T47D (cell line): ENCODE measurements around the gene ASS1.

Source experiments
- DNase-seq, 2 experiments: peaks; one replicate each; pipeline versions ENCODE4 v3.0.0 to v3.0.0-alpha.2; 2011 to 2012; ENCODE audit warnings: low read depth in 1 of 2, low spot score in 1 of 2
- JUND ChIP-seq: IDR thresholded peaks from 2 replicates; pipeline ENCODE4 v1.6.1; 2012; ENCODE audit warnings: low read depth
- in situ Hi-C: cut with HindIII; loops from 2 replicates; pipeline ENCODE4 v1.10.0; 2016; ENCODE audit warnings: low sequenced_read_pairs, low pct_unique_long_range_greater_than_20kb

The ASS1 gene

GRCh38 chr9:130537346-130538050, 92.7 kb downstream of the ASS1 start:
- in situ Hi-C loops: no loop called here
- no peak for TF ChIP-seq JUND
- DNase-seq: no peak

- DNase-seq: peak in 1 of 2 experiments; percentile 64
- no peak for TF ChIP-seq JUND
- in situ Hi-C loops: no loop called here
Observed at GRCh38 chr9:130539420-130540223, 94.9 kb downstream of the ASS1 start.

GRCh38 chr9:130541533-130541932, 96.8 kb downstream of the ASS1 start:
- no peak for TF ChIP-seq JUND
- in situ Hi-C loops: no loop called here
- DNase-seq: no peak

DNA sequence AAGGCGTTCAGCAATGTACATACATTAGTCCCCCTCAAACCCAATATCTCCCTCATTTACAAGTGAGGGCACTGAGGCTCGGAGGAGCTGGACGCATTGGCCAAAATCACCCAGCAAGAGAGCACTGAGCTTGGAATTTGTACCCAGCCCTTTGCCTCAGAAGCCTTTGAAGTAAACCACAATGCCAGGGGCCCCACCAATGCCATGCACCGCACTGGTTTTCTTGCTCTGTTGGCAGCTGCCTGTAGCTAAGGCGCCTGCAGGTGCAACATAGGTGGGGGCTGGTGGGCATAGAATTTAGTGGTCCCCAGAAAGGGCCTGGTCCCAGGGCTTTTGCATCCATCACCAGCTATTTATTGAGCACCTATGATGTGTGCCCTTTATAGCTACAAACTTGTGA, 97.3 kb downstream of the ASS1 start:
- TF ChIP-seq JUND: no peak
- in situ Hi-C loops: no loop called here
- no peak for DNase-seq

GRCh38 chr9:130542457-130543228, 97.9 kb downstream of the ASS1 start:
- DNase-seq: no peak
- in situ Hi-C loops: no loop called here
- TF ChIP-seq JUND: no peak

- no peak for DNase-seq
- no peak for TF ChIP-seq JUND
- in situ Hi-C loops: no loop called here
Observed at GRCh38 chr9:130543368-130543767, 98.6 kb downstream of the ASS1 start.

DNA sequence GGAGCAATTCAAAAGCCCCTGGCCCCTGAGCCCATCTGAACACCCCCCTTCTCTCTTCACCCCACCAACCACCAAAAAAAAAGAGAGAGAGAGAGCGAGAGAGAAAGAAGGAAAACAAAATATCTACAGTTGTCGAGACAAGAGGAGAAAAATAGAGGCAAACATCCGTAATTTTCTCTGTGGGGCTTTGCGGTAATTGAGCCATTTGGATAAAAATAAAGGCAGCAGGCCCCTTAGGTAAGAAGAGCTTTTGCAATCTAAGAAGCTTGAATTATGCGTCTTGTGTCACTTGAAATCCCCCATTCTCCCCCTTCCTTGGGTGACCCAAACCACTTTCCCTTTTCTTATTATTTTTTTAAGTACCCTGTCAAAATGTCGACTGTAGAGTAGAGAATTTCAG, 99.1 kb downstream of the ASS1 start:
- no peak for TF ChIP-seq JUND
- DNase-seq: no peak
- in situ Hi-C loops: no loop called here

DNA sequence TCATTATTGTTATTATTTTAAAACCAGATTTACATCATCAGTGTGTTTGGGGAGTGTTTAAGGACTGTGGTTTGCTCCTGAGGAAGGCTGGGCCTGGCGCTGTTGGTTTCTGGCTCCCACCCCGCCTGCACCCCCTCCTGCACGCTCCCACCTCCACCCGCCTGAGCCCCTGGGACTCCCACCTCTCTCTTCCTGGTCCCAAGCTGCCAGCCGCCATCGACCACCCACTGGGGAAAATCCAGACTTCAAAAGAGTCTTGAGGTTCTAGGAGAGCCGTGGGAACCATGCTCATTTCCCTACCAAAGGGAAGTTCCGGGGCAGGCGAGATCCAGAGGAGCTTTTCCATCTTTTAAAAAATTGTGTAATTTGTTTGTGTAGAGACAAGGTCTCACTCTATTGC, 99.6 kb downstream of the ASS1 start:
- no peak for DNase-seq
- in situ Hi-C loops: no loop called here

DNA sequence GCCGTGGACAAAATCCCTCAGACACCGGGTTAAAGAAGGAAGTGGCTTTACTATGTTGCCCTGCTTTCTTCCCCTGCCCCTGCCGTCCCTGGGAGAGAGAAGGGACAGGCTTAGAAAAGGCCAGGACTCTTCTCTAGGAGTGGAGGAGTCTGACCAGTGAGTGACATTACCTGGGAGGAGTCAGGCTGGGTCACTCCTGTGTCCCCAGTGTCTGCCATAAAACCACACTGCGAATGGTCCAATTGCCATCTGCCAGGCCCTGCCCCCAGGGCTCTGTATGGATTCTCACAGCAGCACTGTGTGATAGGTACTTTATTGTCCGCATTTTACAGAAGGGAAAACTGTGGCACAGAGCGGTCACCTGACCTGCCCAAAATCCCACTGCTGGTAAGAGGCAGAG, 103.3 kb downstream of the ASS1 start:
- no peak for TF ChIP-seq JUND
- no peak for DNase-seq
- in situ Hi-C loops: no loop called here

More for the DNA sequence above, 99.6 kb downstream of the ASS1 start:
- no peak for TF ChIP-seq JUND

DNA sequence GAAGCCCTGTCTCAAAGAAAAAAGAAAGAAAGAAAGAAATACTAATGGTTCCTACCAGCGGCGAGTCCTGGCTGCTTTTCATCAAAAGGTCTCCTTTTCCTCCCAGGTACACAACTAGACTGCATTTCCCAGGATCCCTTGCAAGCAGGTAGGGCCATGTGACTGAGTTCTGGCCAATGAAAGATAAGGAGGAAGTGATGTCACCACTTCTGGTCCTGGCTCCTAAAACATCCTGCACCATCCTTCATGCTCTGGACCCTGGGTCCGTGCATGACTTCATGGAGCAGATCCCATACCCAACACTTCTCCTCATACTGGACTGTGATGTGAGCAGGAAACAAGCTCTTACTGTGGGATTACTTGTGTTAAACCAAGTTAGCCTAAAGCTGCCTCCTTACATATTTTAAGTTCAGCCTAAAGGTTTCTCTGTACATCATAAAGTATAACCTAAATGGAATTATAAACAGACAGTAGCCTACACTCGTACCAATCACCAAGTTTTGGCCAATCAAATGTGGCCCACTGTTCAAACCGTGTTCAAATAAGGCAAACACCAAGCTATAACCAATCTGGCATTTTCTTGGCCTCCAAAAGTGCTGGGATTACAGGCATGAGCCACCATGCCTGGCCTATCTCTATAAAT, 104.5 kb downstream of the ASS1 start:
- in situ Hi-C loops: no loop called here
- TF ChIP-seq JUND: no peak
- DNase-seq: peak in 1 of 2 experiments; percentile 80
